Activated CD4-positive, alpha-beta T cell treated with anti-CD3 and anti-CD28 coated beads, Interleukin-2, amount 10 ng/mL, durations not matched to agents 24 days and 14 days (primary cell): ENCODE results near the gene L1TD1. TPM values are rescaled to one million over a fixed set of nuclear protein-coding genes. Genes with fewer than 3 reads are reported as not detected.
"Not testable (repeated sequence)": the region's sequence is repeated elsewhere in the genome, so short reads cannot be mapped to it uniquely, and the experiment has no call there.

Experiments
- DNase-seq: peaks from one replicate; pipeline ENCODE4 v3.0.0; 2022
- H3K27ac Mint-ChIP-seq: one replicate; pipeline ENCODE4 v1.8.0; 2022; ENCODE audit warnings: mild to moderate bottlenecking, mixed read lengths
- H3K27me3 Mint-ChIP-seq: one replicate; pipeline ENCODE4 v1.8.0; 2022; ENCODE audit warnings: mixed read lengths
- H3K36me3 Mint-ChIP-seq: one replicate; pipeline ENCODE4 v1.8.0; 2022; ENCODE audit warnings: low read depth, mild to moderate bottlenecking, mixed read lengths
- H3K4me1 Mint-ChIP-seq: one replicate; pipeline ENCODE4 v1.8.0; 2021; ENCODE audit warnings: mixed read lengths
- H3K4me3 Mint-ChIP-seq: one replicate; pipeline ENCODE4 v1.8.0; 2022; ENCODE audit warnings: mild to moderate bottlenecking, moderate library complexity, mixed read lengths
- H3K9me3 Mint-ChIP-seq: one replicate; pipeline ENCODE4 v1.8.0; 2021; ENCODE audit warnings: mixed read lengths
- intact Hi-C: fragments of 100-400 bp; cut with micrococcal nuclease; formaldehyde crosslinking; loops from one replicate; pipeline ENCODE4 v1.15.1; 2023
- total RNA-seq: library from RNA; stranded (reverse); gene quantifications from 2 replicates; pipeline ENCODE4 v1.2.3, GENCODE V29; 2022

Gene L1TD1
- total RNA-seq, 1 donor from 2014 or later, result not detected

DNA sequence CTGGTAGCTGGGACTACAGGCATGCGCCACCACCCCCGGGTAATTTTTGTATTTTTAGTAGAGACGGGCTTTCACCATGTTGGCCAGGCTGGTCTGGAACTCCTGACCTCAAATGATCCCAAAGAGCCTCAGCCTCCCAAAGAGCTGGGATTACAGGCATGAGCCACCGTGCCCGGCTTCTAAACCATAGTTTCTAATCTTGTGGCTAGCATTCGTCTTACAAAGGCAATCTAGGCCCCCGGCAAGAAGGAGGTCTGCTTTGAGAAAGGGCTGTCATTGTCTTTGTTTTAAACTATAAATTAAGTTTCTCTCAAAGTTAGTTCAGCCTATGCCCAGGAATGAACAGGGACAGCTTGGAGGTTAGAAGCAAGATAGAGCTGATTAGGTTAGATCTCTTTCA, 10.3 kb upstream of the L1TD1 start:
- H3K4me1 Mint-ChIP-seq, result no peaks in the 10 kb centered on the region
- intact Hi-C loops, result no loop called here
- no peak overlapping the region for H3K4me3 Mint-ChIP-seq

DNA sequence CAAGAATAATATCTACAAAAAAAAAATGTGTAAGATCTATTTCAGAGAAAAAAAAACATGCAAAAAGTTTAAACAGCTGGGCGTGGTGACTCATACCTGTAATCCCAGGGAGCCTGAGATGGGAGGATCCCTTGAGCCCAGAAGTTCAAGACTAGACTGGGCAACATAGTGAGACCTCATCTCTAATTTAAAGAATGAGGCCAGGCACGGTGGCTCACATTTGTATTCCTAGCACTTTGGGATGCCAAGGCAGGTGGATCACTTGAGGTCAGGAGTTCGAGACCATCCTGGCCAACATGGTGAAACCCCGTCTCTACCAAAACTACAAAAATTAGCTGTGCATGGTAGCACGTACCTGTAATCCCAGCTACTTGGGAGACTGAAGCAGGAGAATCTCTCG, 9.4 kb upstream of the L1TD1 start:
- H3K4me3 Mint-ChIP-seq, H3K9me3 Mint-ChIP-seq, H3K27me3 Mint-ChIP-seq, DNase-seq, H3K27ac Mint-ChIP-seq, intact Hi-C loops, H3K36me3 Mint-ChIP-seq, H3K4me1 Mint-ChIP-seq: not testable (repeated sequence)

More for the DNA sequence above, 10.3 kb upstream of the L1TD1 start:
- no peak for DNase-seq
- Mint-ChIP-seq H3K9me3 (no peaks in the 10 kb centered on the region), H3K36me3 (no peaks in the 10 kb centered on the region), H3K27ac (no peak overlapping the region), H3K27me3 (peaks cover 2% of the 10 kb centered on the region)

DNA sequence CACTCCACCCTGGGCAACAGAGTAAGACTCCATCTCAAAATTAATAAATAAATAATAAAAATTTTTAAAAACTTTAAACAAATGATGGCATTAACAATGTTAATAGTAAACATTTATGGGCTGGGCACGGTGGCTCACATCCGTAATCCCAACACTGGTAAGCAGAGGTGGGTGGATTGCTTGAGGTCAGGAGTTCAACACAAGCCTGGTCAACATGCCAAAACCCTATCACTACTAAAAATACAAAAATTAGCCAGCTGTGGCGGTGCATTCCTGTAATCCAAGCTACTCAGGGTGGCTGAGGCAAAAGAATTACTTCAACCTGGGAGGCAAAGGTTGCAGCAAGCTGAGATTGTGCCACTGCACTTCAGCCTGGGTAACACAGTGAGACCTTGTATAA, 9.0 kb upstream of the L1TD1 start:
- peaks cover 2% of the 10 kb centered on the region for H3K27me3 Mint-ChIP-seq
- intact Hi-C loops, result no loop called here
- no peaks in the 10 kb centered on the region for H3K36me3 Mint-ChIP-seq
- H3K4me3 Mint-ChIP-seq, result no peak overlapping the region
- H3K4me1 Mint-ChIP-seq, result no peaks in the 10 kb centered on the region
- no peak overlapping the region for H3K27ac Mint-ChIP-seq
- DNase-seq, result no peak
- H3K9me3 Mint-ChIP-seq, result no peaks in the 10 kb centered on the region

DNA sequence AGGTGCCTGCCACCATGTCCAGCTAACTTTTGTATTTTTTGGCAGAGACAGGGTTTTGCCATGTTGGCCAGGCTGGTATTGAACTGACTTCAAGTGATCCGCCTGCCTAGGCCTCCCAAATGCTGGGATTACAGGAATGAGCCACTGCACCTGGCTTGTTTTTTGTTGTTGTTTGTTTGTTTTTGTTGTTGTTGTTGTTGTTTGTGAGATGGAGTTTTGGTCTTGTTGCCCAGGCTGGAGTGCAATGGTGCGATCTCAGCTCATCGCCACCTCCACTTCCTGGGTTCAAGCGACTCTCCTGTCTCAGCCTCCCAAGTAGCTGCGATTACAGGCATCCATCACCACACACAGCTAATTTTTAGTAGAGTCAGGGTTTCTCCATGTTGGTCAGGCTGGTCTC, 7.1 kb upstream of the L1TD1 start:
- Mint-ChIP-seq H3K27me3 (no peaks in the 10 kb centered on the region), H3K36me3 (no peaks in the 10 kb centered on the region), H3K4me3 (no peak overlapping the region), H3K4me1 (no peaks in the 10 kb centered on the region), H3K27ac (no peak overlapping the region), H3K9me3 (no peaks in the 10 kb centered on the region)
- intact Hi-C loops, result no loop called here
- DNase-seq, result no peak

DNA sequence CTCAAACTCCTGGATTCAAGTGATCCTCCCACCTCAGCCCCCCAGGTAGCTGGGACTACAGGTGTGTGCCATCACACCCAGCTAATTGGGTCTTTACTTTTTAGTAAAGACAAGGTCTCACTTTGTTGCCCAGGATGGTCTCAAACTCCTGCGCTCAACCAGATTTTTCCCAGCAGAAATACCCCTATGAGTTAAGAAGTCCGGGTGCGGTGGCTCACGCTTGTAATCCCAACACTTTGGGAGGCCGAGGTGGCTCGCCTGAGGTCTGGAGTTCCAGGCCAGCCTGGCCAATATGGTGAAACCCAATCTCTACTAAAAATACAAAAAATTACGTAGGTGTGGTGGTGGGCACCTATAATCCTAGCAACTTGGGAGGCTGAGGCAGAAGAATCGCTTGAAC, 6.5 kb upstream of the L1TD1 start:
- Mint-ChIP-seq H3K4me1 (no peaks in the 10 kb centered on the region), H3K9me3 (no peaks in the 10 kb centered on the region), H3K4me3 (no peak overlapping the region), H3K36me3 (no peaks in the 10 kb centered on the region), H3K27me3 (peaks cover 2% of the 10 kb centered on the region), H3K27ac (no peak overlapping the region)
- no peak for DNase-seq
- intact Hi-C loops, result no loop called here

DNA sequence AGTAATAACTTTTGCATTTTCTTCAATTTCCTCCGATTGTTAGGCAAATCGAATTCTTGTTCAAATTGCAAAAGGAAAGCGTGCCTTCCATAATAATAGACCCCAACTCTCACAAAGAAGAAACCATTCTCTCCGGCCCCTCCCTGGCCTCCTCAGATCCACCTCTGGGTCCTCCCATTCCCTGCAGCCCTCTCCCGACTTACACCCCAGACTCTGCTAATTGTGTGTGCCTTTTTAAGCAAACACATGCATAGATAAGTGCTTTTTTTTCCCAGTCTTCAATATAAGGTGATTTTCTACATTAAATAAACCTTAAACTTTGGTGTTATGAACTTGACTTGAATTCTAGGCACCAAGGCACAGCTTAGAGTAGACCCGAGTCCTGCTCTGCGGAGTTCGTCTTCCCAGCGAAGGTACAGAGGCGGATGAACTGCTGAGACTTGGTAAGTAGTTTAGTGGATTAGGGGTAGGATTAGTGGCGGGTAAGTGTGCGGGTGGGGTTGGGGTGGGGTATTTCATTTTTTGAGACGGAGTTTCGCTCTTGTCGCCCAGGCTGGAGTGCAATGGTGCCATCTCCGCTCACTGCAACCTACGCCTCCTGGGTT, 1.5 kb downstream of the L1TD1 start:
- H3K36me3 Mint-ChIP-seq, result no peaks in the 10 kb centered on the region
- H3K27me3 Mint-ChIP-seq, result peaks cover 23% of the 10 kb centered on the region
- no peak overlapping the region for H3K27ac Mint-ChIP-seq
- no peaks in the 10 kb centered on the region for H3K4me1 Mint-ChIP-seq
- H3K4me3 Mint-ChIP-seq, result no peak overlapping the region
- no peak for DNase-seq
- no peaks in the 10 kb centered on the region for H3K9me3 Mint-ChIP-seq
- intact Hi-C loops, result no loop called here

DNA sequence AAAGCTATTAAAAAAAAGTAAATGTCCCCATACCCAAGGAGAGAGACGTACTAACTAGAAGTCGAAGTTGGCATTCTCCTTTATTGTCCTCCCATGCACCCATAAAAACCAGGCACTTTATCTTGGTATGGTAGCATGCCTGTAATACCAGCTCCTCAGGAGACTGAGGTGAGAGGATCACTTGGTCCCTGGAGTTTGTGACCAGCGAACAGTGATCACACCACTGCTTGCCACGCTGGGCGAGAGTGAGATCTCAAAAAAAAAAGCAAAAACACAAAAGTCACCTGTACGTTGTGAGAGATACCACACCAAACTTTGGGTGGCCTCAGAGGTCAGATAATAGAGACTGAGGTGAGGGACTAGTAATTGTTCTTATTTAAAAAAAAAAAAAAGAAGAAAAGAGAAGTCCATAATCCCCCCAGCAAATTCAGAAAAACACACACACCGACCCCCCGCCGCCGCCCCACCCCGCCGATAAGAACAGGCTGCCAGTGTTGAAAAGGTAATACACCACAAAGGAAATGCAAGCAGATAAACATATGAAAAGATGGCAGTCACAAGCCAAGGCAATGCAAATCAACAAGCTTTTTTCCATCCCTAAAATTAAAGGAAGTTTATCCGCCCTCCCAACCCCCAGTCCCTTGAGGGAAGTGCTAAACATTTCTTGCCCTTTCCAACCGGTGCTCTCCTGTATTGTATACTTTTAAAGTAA, 3.6 kb downstream of the L1TD1 start:
- H3K4me3 Mint-ChIP-seq, result no peak overlapping the region
- no peaks in the 10 kb centered on the region for H3K36me3 Mint-ChIP-seq
- intact Hi-C loops, result no loop called here
- no peak for DNase-seq
- H3K27me3 Mint-ChIP-seq, result peaks cover 21% of the 10 kb centered on the region
- H3K9me3 Mint-ChIP-seq, result no peaks in the 10 kb centered on the region
- no peak overlapping the region for H3K27ac Mint-ChIP-seq
- H3K4me1 Mint-ChIP-seq, result no peaks in the 10 kb centered on the region

DNA sequence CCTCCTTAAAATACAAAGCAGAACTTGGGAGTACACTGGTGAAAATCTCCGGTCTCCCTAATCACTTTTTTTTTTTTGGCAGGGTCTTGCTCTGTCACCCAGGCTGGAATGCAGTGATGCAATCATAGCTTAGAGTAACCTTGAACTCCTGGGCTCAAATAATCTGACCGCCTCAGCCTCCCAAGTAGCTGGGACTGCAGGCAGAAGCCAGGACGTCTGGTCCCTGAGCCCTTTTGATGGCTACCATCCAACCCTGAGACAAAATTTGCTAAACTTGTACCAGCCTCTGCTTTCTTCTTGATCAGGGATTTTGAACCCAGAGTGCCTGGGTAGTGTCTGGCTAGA, 4.1 kb downstream of the L1TD1 start:
- intact Hi-C loops, result no loop called here
- H3K27ac Mint-ChIP-seq, result no peak overlapping the region
- no peaks in the 10 kb centered on the region for H3K9me3 Mint-ChIP-seq
- DNase-seq, result no peak
- H3K36me3 Mint-ChIP-seq, result no peaks in the 10 kb centered on the region
- H3K27me3 Mint-ChIP-seq, result peaks cover 19% of the 10 kb centered on the region
- no peak overlapping the region for H3K4me3 Mint-ChIP-seq
- no peaks in the 10 kb centered on the region for H3K4me1 Mint-ChIP-seq

DNA sequence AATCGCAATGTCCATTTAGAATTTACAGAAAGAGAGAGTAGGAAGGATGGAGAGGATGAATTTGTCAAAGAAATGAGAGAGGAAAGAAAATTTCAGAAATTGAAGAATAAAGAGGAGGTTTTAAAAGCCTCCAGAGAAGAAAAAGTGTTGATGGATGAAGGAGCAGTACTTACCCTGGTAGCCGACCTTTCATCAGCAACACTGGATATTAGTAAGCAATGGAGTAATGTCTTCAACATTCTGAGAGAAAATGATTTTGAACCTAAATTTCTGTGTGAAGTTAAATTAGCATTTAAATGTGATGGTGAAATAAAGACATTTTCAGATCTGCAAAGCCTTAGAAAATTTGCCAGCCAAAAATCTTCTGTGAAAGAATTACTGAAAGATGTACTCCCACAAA, 12.5 kb downstream of the L1TD1 start:
- Mint-ChIP-seq H3K36me3 (no peaks in the 10 kb centered on the region), H3K4me1 (no peaks in the 10 kb centered on the region), H3K4me3 (no peak overlapping the region), H3K27me3 (peaks cover 2% of the 10 kb centered on the region), H3K9me3 (peaks cover 13% of the 10 kb centered on the region), H3K27ac (no peak overlapping the region)
- no peak for DNase-seq
- intact Hi-C loops, result no loop called here

DNA sequence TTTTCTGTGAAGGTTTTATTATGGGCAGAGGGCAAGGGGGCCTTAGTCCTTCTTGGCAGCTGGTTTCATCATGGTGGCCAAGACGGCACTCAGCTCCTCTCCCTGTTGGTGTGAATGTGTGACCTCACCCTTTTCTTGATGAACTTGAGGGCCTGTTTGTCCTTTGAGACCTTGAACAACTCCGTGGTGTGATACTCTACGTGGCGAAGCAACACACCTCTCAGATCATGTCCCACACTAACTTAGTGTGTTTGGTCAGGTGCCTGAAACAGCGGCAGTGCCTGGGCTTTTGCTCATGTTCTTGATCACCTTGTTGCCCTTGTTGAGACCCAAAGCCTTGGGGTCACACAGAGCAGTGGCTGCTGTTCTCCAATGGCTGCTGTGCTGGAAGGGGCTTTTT, 13.4 kb downstream of the L1TD1 start:
- Mint-ChIP-seq H3K27ac (no peak overlapping the region), H3K4me3 (no peak overlapping the region), H3K9me3 (peaks cover 13% of the 10 kb centered on the region), H3K36me3 (no peaks in the 10 kb centered on the region), H3K4me1 (no peaks in the 10 kb centered on the region), H3K27me3 (peaks cover 2% of the 10 kb centered on the region)
- no peak for DNase-seq
- intact Hi-C loops, result no loop called here

DNA sequence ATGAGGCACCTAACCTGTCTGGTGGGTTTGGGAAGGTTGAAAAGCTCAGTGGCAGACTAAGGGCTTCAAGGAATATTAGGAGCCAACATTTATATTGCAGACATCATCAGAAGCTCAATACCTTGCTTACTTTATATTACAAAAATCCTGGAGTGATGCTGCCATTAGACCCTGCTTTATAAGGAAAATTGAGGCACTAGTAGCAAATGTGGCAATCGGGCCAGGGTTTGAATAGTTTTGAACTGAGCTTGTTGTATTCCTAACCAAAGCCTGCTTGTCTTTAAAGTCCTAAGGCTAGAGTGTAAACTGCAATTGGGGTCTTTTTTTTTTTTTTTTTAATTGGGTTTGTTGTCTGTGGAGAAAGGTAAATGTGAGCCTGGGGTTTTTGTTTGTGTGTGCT, 14.3 kb downstream of the L1TD1 start:
- no peaks in the 10 kb centered on the region for H3K4me1 Mint-ChIP-seq
- H3K36me3 Mint-ChIP-seq, result no peaks in the 10 kb centered on the region
- peaks cover 2% of the 10 kb centered on the region for H3K27me3 Mint-ChIP-seq
- H3K4me3 Mint-ChIP-seq, result no peak overlapping the region
- DNase-seq, result no peak
- peaks cover 13% of the 10 kb centered on the region for H3K9me3 Mint-ChIP-seq
- H3K27ac Mint-ChIP-seq, result no peak overlapping the region
- intact Hi-C loops, result no loop called here

DNA sequence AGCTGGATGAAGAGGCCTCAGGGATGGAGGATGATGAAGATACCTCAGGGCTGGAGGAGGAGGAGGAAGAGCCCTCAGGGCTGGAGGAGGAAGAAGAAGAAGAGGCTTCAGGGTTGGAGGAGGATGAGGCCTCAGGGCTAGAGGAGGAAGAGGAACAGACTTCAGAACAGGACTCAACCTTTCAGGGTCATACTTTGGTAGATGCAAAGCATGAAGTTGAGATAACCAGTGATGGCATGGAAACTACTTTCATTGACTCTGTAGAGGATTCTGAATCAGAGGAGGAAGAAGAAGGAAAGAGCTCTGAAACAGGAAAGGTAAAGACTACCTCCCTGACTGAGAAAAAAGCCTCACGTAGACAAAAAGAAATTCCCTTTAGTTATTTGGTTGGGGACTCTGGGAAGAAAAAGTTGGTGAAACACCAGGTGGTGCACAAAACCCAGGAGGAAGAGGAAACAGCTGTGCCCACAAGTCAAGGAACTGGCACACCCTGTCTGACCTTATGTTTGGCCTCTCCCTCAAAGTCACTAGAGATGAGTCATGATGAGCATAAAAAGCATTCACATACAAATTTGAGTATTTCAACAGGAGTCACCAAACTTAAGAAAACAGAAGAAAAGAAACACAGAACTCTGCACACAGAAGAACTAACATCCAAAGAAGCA, 15.4 kb downstream of the L1TD1 start:
- Mint-ChIP-seq H3K9me3 (peaks cover 13% of the 10 kb centered on the region), H3K4me1 (no peaks in the 10 kb centered on the region), H3K27me3 (peaks cover 2% of the 10 kb centered on the region), H3K4me3 (no peak overlapping the region), H3K27ac (no peak overlapping the region), H3K36me3 (no peaks in the 10 kb centered on the region)
- intact Hi-C loops, result no loop called here
- no peak for DNase-seq

DNA sequence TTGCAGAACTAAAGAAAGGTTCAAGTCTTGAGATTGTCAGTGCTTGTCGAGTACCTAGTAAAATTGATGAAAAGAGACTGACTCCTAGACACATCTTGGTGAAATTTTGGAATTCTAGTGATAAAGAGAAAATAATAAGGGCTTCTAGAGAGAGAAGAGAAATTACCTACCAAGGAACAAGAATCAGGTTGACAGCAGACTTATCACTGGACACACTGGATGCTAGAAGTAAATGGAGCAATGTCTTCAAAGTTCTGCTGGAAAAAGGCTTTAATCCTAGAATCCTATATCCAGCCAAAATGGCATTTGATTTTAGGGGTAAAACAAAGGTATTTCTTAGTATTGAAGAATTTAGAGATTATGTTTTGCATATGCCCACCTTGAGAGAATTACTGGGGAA, 16.3 kb downstream of the L1TD1 start:
- peaks cover 13% of the 10 kb centered on the region for H3K9me3 Mint-ChIP-seq
- no peak overlapping the region for H3K4me3 Mint-ChIP-seq
- no peaks in the 10 kb centered on the region for H3K4me1 Mint-ChIP-seq
- peaks cover 2% of the 10 kb centered on the region for H3K27me3 Mint-ChIP-seq
- intact Hi-C loops, result no loop called here
- no peak overlapping the region for H3K27ac Mint-ChIP-seq
- no peaks in the 10 kb centered on the region for H3K36me3 Mint-ChIP-seq
- no peak for DNase-seq

DNA sequence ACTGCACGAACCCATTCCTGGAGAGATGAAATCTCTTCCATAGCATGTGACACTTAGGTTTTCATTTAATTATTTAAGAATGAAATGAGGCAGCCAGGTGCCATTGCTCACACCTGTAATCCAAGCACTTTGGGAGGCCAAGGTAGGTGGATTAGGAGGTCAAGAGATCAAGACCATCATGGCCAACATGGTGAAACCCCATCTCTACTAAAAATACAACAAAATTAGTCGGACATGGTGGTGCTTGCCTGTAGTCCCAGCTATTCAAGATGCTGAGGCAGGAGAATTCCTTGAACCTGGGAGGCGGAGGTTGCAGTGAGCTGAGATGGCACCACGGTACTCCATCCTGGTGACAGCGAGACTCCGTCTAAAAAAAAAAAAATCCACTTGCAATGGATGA, 17.8 kb downstream of the L1TD1 start:
- no peak overlapping the region for H3K4me3 Mint-ChIP-seq
- no peaks in the 10 kb centered on the region for H3K36me3 Mint-ChIP-seq
- intact Hi-C loops, result no loop called here
- no peak for DNase-seq
- H3K27me3 Mint-ChIP-seq, result no peaks in the 10 kb centered on the region
- H3K27ac Mint-ChIP-seq, result no peak overlapping the region
- H3K4me1 Mint-ChIP-seq, result no peaks in the 10 kb centered on the region
- peaks cover 13% of the 10 kb centered on the region for H3K9me3 Mint-ChIP-seq
